Liver (tissue), 3 donors: Measurements from ENCODE around the gene EPB41L2.

ENCODE experiments used
- ATF3 ChIP-seq: IDR thresholded peaks from 2 replicates; pipeline ENCODE4 v1.6.1; 2016; ENCODE audit warnings: antibody characterized with exemption
- CTCF ChIP-seq: fragments of 150-350 bp; IDR thresholded peaks from 2 replicates; pipeline ENCODE4 v1.5.1; 2017; ENCODE audit warnings: improper control_type of control experiment, low read depth, low read length; ENCODE audit not compliant: missing input control
- EGR1 ChIP-seq, 2 donors: IDR thresholded peaks; 2 replicates each; pipeline ENCODE4 v1.6.1; 2016 to 2018; ENCODE audit warnings: antibody characterized with exemption in 2 of 2, low read depth in 2 of 2
- FOXA1 ChIP-seq: IDR thresholded peaks from 2 replicates; pipeline ENCODE4 v1.6.1; 2016; ENCODE audit warnings: antibody characterized with exemption
- GABPA ChIP-seq, 2 donors: IDR thresholded peaks in 1 of 2; conservative IDR thresholded peaks in 1 of 2; 2 replicates each; pipeline ENCODE4 v1.6.1; 2016; ENCODE audit warnings: antibody characterized with exemption in 2 of 2, mild to moderate bottlenecking in 1 of 2, moderate library complexity in 1 of 2
- JUND ChIP-seq, 2 donors: IDR thresholded peaks; 2 replicates each; pipeline ENCODE4 v1.6.1; 2016; ENCODE audit warnings: antibody characterized with exemption in 2 of 2
- MAX ChIP-seq: IDR thresholded peaks from 2 replicates; pipeline ENCODE4 v1.6.1; 2016; ENCODE audit warnings: antibody characterized with exemption
- RAD21 ChIP-seq, 2 donors: IDR thresholded peaks; 2 replicates each; pipeline ENCODE4 v1.6.1; 2016; ENCODE audit warnings: antibody characterized with exemption in 2 of 2, mild to moderate bottlenecking in 2 of 2
- REST ChIP-seq: IDR thresholded peaks from 2 replicates; pipeline ENCODE4 v1.6.1; 2016; ENCODE audit warnings: antibody characterized with exemption, mild to moderate bottlenecking
- RXRA ChIP-seq, 2 donors: IDR thresholded peaks; 2 replicates each; pipeline ENCODE4 v1.6.1; 2017 to 2018; ENCODE audit warnings: antibody characterized with exemption in 2 of 2, mild to moderate bottlenecking in 1 of 2
- SP1 ChIP-seq: IDR thresholded peaks from 2 replicates; pipeline ENCODE4 v1.6.1; 2018; ENCODE audit warnings: antibody characterized with exemption, mild to moderate bottlenecking
- TAF1 ChIP-seq: conservative IDR thresholded peaks from 2 replicates; pipeline ENCODE4 v1.6.1; 2016; ENCODE audit warnings: antibody characterized with exemption, mild to moderate bottlenecking
- YY1 ChIP-seq: IDR thresholded peaks from 2 replicates; pipeline ENCODE4 v1.6.1; 2016; ENCODE audit warnings: antibody characterized with exemption, mild to moderate bottlenecking
- ZBTB33 ChIP-seq: IDR thresholded peaks from 2 replicates; pipeline ENCODE4 v1.6.1; 2016; ENCODE audit warnings: antibody characterized with exemption
- donor health status: healthy.
- donor health status: healthy.

- no peak for TF ChIP-seq CTCF
- no peak for TF ChIP-seq FOXA1
- no peak for TF ChIP-seq TAF1
- no peak for TF ChIP-seq YY1
- no peak for TF ChIP-seq MAX
- TF ChIP-seq GABPA (IDR thresholded peaks at IDR 0.05 in 1 of 2, conservative IDR thresholded peaks at IDR 0.05 in 1 of 2), result no peak
- no peak for TF ChIP-seq JUND (IDR thresholded peaks at IDR 0.05)
- no peak for TF ChIP-seq SP1
- no peak for TF ChIP-seq RXRA (IDR thresholded peaks at IDR 0.05)
- TF ChIP-seq ATF3, result no peak
- no peak for TF ChIP-seq EGR1 (IDR thresholded peaks at IDR 0.05; ENCODE audit: low read depth in 2 of 2)
- no peak for TF ChIP-seq REST
- no peak for TF ChIP-seq ZBTB33
- TF ChIP-seq RAD21 (IDR thresholded peaks at IDR 0.05), result no peak
Observed at GRCh38 chr6:130852844-130853554, 210.0 kb downstream of the EPB41L2 start.
